Activated T-cell treated with anti-CD3 and anti-CD28 coated beads for 1 hour (primary cell): ENCODE results near the gene TBXAS1.

Source experiments
- DNase-seq: peaks from one replicate; pipeline ENCODE4 v3.0.0-alpha.2; 2020; ENCODE audit warnings: low read depth

TBXAS1 gene

GRCh38 chr7:139982927-139983920 lies 154.2 kb downstream of the TBXAS1 start:
- DNase-seq: no peak

- no peak for DNase-seq
Observed at GRCh38 chr7:139984642-139985539, 155.8 kb downstream of the TBXAS1 start.

- DNase-seq: no peak
Observed at GRCh38 chr7:139985811-139986210, 156.7 kb downstream of the TBXAS1 start.

GRCh38 chr7:139987691-139988516 lies 158.8 kb downstream of the TBXAS1 start:
- DNase-seq: no peak

GRCh38 chr7:139989366-139990141 lies 160.5 kb downstream of the TBXAS1 start:
- DNase-seq: no peak

- no peak for DNase-seq
Observed at GRCh38 chr7:139990142-139990535, 161.1 kb downstream of the TBXAS1 start.

- no peak for DNase-seq
Observed at GRCh38 chr7:139990571-139991268, 161.7 kb downstream of the TBXAS1 start.

- no peak for DNase-seq
Observed at GRCh38 chr7:139991269-139991666, 162.2 kb downstream of the TBXAS1 start.

- DNase-seq: no peak
Observed at GRCh38 chr7:139991911-139992310, 162.8 kb downstream of the TBXAS1 start.

GRCh38 chr7:139992353-139993044 lies 163.4 kb downstream of the TBXAS1 start:
- no peak for DNase-seq

GRCh38 chr7:139993169-139993568 lies 164.1 kb downstream of the TBXAS1 start:
- no peak for DNase-seq

- no peak for DNase-seq
Observed at GRCh38 chr7:139993592-139993991, 164.5 kb downstream of the TBXAS1 start.

- DNase-seq: no peak
Observed at GRCh38 chr7:139994356-139994755, 165.3 kb downstream of the TBXAS1 start.

GRCh38 chr7:139995017-139995915 lies 166.2 kb downstream of the TBXAS1 start:
- no peak for DNase-seq

GRCh38 chr7:139998572-139998971 lies 169.5 kb downstream of the TBXAS1 start:
- DNase-seq: no peak

- DNase-seq: no peak
Observed at GRCh38 chr7:139999516-139999915, 170.5 kb downstream of the TBXAS1 start.

- DNase-seq: no peak
Observed at GRCh38 chr7:140000666-140001268, 171.7 kb downstream of the TBXAS1 start.

- no peak for DNase-seq
Observed at GRCh38 chr7:140003913-140004382, 174.9 kb downstream of the TBXAS1 start.
